ENCODE measurements around the gene CTNNA2.

DNA sequence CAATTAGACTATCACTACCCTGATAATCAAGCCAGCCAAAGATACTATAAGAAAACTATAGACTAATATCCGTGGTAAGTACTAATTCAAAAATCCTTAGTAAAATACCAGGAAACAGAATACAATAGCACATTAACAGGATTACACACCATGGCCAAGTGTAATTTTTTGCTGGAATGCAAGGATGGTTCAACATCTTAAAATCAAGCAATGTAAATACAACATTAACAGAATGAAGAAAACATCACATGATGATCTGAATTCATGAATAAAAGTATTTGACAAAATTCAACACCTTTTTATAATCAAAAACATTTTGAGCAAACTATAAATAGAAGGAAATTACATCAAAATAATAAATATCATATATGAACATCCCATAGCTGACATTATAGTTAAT, 1142.4 kb downstream of the CTNNA2 start:
- TF ChIP-seq, protein P1, sequence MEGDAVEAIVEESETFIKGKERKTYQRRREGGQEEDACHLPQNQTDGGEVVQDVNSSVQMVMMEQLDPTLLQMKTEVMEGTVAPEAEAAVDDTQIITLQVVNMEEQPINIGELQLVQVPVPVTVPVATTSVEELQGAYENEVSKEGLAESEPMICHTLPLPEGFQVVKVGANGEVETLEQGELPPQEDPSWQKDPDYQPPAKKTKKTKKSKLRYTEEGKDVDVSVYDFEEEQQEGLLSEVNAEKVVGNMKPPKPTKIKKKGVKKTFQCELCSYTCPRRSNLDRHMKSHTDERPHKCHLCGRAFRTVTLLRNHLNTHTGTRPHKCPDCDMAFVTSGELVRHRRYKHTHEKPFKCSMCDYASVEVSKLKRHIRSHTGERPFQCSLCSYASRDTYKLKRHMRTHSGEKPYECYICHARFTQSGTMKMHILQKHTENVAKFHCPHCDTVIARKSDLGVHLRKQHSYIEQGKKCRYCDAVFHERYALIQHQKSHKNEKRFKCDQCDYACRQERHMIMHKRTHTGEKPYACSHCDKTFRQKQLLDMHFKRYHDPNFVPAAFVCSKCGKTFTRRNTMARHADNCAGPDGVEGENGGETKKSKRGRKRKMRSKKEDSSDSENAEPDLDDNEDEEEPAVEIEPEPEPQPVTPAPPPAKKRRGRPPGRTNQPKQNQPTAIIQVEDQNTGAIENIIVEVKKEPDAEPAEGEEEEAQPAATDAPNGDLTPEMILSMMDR (IDR thresholded peaks at IDR 0.05): no peak
- TF ChIP-seq POLR2A (IDR thresholded peaks at IDR 0.05): no peak

All from uterus (tissue), 2 donors.